Natural killer cell (primary cell): ENCODE results near the gene COMMD4. TPM values are rescaled to one million over a fixed set of nuclear protein-coding genes. Genes with fewer than 3 reads are reported as not detected.

Source experiments
- ATAC-seq, 3 donors: fragments of 150-1000 bp in 2 of 3; fragments of 200-7000 bp in 1 of 3; cut with Tn5 transposase; 1 replicate in 1 of 3; 2 replicates in 2 of 3; pipeline ENCODE4 v1.10.0; 2021; ENCODE audit warnings: mild to moderate bottlenecking in 2 of 3, moderate library complexity in 2 of 3
- DNase-seq, 2 donors: peaks; one replicate each; pipeline versions ENCODE4 v3.0.0 to v3.0.0-alpha.2; 2013 to 2021; ENCODE audit warnings: mixed read lengths in 1 of 2
- H3K27ac ChIP-seq: one replicate; pipeline ENCODE4 v1.5.1; 2013; ENCODE audit warnings: mild to moderate bottlenecking, low read length
- H3K27me3 ChIP-seq: one replicate; pipeline ENCODE4 v1.6.1; 2013; ENCODE audit warnings: low read length; ENCODE audit not compliant: control insufficient read depth, insufficient read depth
- H3K36me3 ChIP-seq: one replicate; pipeline ENCODE4 v1.6.1; 2013; ENCODE audit warnings: low read length; ENCODE audit not compliant: control insufficient read depth, insufficient read depth
- H3K4me1 ChIP-seq: one replicate; pipeline ENCODE4 v1.6.1; 2013; ENCODE audit warnings: low read length; ENCODE audit not compliant: control insufficient read depth, insufficient read depth
- H3K4me3 ChIP-seq: one replicate; pipeline ENCODE4 v1.5.1; 2013; ENCODE audit warnings: low read length
- H3K9me3 ChIP-seq: one replicate; pipeline ENCODE4 v1.6.1; 2013; ENCODE audit warnings: low read length; ENCODE audit not compliant: control insufficient read depth, insufficient read depth
- H3K27ac Mint-ChIP-seq, 2 donors: one replicate each; pipeline ENCODE4 v1.8.0; 2022; ENCODE audit warnings: mild to moderate bottlenecking in 2 of 2, mixed read lengths in 2 of 2, moderate library complexity in 1 of 2
- H3K27me3 Mint-ChIP-seq, 2 donors: one replicate each; pipeline ENCODE4 v1.8.0; 2022; ENCODE audit warnings: low read depth in 2 of 2, mixed read lengths in 2 of 2
- H3K36me3 Mint-ChIP-seq: one replicate; pipeline ENCODE4 v1.8.0; 2022; ENCODE audit warnings: mixed read lengths
- H3K4me1 Mint-ChIP-seq, 2 donors: one replicate each; pipeline ENCODE4 v1.8.0; 2022; ENCODE audit warnings: mixed read lengths in 2 of 2
- H3K4me3 Mint-ChIP-seq: one replicate; pipeline ENCODE4 v1.8.0; 2022; ENCODE audit warnings: mild to moderate bottlenecking, moderate library complexity, mixed read lengths
- H3K9me3 Mint-ChIP-seq, 2 donors: one replicate each; pipeline ENCODE4 v1.8.0; 2022; ENCODE audit warnings: mixed read lengths in 2 of 2
- WGBS: methylation state at CpG from one replicate; pipeline ENCODE4 v1.1.7; 2013; ENCODE audit warnings: missing lambda C conversion rate; ENCODE audit not compliant: insufficient coverage; 5-methylcytosine and 5-hydroxymethylcytosine counted together
- intact Hi-C: fragments of 100-400 bp; cut with micrococcal nuclease; formaldehyde crosslinking; loops from one replicate; pipeline ENCODE4 v1.14.2; 2022
- total RNA-seq, 4 donors: library from RNA; stranded (reverse); fragments of 120-200 nt in 1 of 4; gene quantifications; one replicate each; pipeline versions ENCODE4 v1.2.3 to v1.2.4, GENCODE V29; 2013 to 2022
- TF ChIP-seq, protein P1 (sequence below): fragments of 200-600 bp; IDR thresholded peaks from one replicate; pipeline ENCODE4 v1.8.0; 2022; ENCODE audit warnings: antibody characterized with exemption

The COMMD4 gene
- total RNA-seq, 3 donors from 2014 or later (not counting 1 experiment from before 2014, with no cell fraction given) = 38.8 to 56.3 (median 46.8) TPM

DNA sequence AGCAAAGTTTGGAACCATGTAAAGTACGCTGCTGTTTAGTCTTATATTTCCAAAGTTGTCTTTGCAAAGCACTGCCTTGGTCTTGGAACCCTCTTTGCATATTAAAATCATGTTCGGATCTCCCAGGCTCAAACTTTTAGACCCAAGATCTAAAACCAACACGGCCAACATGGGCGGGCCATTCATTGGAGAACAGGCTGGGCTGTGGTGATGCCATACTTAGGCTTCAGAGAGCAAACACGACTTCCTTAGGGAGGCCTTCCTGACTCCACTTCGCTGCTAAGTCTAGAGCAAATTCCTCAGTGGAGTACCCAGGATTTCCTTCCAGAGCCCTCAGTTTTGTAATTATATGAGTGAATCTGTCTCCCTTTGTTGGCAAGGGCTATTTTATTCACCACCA, 29.0 kb downstream of the COMMD4 start:
- H3K27me3 ChIP-seq = no peaks in the 10 kb centered on the region
- Mint-ChIP-seq H3K36me3 (no peaks in the 10 kb centered on the region), H3K27ac (no peak overlapping the region), H3K9me3 (no peaks in the 10 kb centered on the region), H3K4me3 (no peak overlapping the region), H3K27me3 (no peaks in the 10 kb centered on the region), H3K4me1 (peaks cover 13 to 26% of the 10 kb centered on the region in 2 donors)
- ATAC-seq = no peak
- no peak overlapping the region for H3K27ac ChIP-seq
- H3K4me3 ChIP-seq = no peak overlapping the region
- no peak for DNase-seq
- WGBS = 100% methylated on average over 6 of the region's 6 CpGs
- intact Hi-C loops = loop anchor here (10.0 kb wide), 1 partner anchor 280 kb away; the partner anchor contains the start of genes IMP3 and SNX33
- TF ChIP-seq, protein P1, sequence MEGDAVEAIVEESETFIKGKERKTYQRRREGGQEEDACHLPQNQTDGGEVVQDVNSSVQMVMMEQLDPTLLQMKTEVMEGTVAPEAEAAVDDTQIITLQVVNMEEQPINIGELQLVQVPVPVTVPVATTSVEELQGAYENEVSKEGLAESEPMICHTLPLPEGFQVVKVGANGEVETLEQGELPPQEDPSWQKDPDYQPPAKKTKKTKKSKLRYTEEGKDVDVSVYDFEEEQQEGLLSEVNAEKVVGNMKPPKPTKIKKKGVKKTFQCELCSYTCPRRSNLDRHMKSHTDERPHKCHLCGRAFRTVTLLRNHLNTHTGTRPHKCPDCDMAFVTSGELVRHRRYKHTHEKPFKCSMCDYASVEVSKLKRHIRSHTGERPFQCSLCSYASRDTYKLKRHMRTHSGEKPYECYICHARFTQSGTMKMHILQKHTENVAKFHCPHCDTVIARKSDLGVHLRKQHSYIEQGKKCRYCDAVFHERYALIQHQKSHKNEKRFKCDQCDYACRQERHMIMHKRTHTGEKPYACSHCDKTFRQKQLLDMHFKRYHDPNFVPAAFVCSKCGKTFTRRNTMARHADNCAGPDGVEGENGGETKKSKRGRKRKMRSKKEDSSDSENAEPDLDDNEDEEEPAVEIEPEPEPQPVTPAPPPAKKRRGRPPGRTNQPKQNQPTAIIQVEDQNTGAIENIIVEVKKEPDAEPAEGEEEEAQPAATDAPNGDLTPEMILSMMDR = no peak
- H3K9me3 ChIP-seq = no peaks in the 10 kb centered on the region
- peaks cover 42% of the 10 kb centered on the region for H3K36me3 ChIP-seq
- peaks cover 16% of the 10 kb centered on the region for H3K4me1 ChIP-seq

GRCh38 chr15:75366163-75366562, 30.3 kb downstream of the COMMD4 start:
- Histone ChIP-seq H3K4me3 (no peak overlapping the region), H3K27ac (no peak overlapping the region), H3K4me1 (peaks cover 16% of the 10 kb centered on the region), H3K36me3 (peaks cover 35% of the 10 kb centered on the region), H3K9me3 (no peaks in the 10 kb centered on the region), H3K27me3 (no peaks in the 10 kb centered on the region)
- Mint-ChIP-seq H3K4me3 (no peak overlapping the region), H3K27me3 (no peaks in the 10 kb centered on the region), H3K4me1 (peaks cover 14 to 21% of the 10 kb centered on the region in 2 donors), H3K9me3 (no peaks in the 10 kb centered on the region), H3K27ac (peak overlapping the region; percentile 90 to 92), H3K36me3 (no peaks in the 10 kb centered on the region)
- TF ChIP-seq, protein P1 = no peak
- WGBS = 89% methylated on average over 3 of the region's 3 CpGs
- intact Hi-C loops = loop anchor here (10.0 kb wide), 1 partner anchor 279 kb away; the partner anchor contains the start of genes IMP3 and SNX33
- ATAC-seq (no peak), DNase-seq (no peak)

DNA sequence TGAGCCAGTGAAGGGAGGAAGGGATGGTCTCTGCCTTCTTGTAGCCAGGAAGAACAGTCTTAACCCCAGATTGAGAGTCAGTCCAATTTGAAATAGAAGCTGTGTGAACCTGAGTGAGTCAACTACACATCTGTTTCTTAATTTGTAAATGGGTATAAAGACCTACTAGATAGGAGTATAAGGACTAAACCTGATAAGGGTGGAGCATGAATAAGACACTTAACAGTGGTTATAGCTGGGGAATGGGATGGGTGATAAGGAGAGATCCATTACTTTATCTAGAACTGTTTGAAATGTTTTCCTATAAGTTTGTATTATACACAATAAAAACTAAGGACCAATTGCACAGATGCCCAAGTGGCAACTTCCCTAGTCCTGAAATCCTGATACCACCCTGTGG, 31.1 kb downstream of the COMMD4 start:
- H3K27me3 ChIP-seq = no peaks in the 10 kb centered on the region
- Mint-ChIP-seq H3K27ac (peak overlapping the region; percentile 90 to 92), H3K27me3 (no peaks in the 10 kb centered on the region), H3K4me3 (peak overlapping the region; percentile 89), H3K9me3 (no peaks in the 10 kb centered on the region), H3K36me3 (no peaks in the 10 kb centered on the region), H3K4me1 (peaks cover 14 to 21% of the 10 kb centered on the region in 2 donors)
- DNase-seq (no peak), ATAC-seq (no peak)
- peaks cover 35% of the 10 kb centered on the region for H3K36me3 ChIP-seq
- H3K27ac ChIP-seq = peak overlapping the region; percentile 93
- H3K9me3 ChIP-seq = no peaks in the 10 kb centered on the region
- peaks cover 16% of the 10 kb centered on the region for H3K4me1 ChIP-seq
- TF ChIP-seq, protein P1 = no peak
- intact Hi-C loops = loop anchor here (10.0 kb wide), 1 partner anchor 278 kb away; the partner anchor contains the start of genes IMP3 and SNX33
- no peak overlapping the region for H3K4me3 ChIP-seq

- H3K27ac ChIP-seq = peak overlapping the region; percentile 93
- Mint-ChIP-seq H3K9me3 (no peaks in the 10 kb centered on the region), H3K4me1 (peaks cover 14 to 21% of the 10 kb centered on the region in 2 donors), H3K36me3 (no peaks in the 10 kb centered on the region), H3K27ac (peak overlapping the region; percentile 90 to 92), H3K27me3 (no peaks in the 10 kb centered on the region), H3K4me3 (peak overlapping the region; percentile 89)
- ATAC-seq (no peak), DNase-seq (no peak)
- H3K9me3 ChIP-seq = no peaks in the 10 kb centered on the region
- no peaks in the 10 kb centered on the region for H3K27me3 ChIP-seq
- H3K4me1 ChIP-seq = peaks cover 16% of the 10 kb centered on the region
- TF ChIP-seq, protein P1 = peak; percentile 56
- WGBS = 55% methylated on average over 7 of the region's 7 CpGs
- intact Hi-C loops = loop anchor here (10.0 kb wide), 1 partner anchor 277 kb away; the partner anchor contains the start of genes IMP3 and SNX33
- H3K4me3 ChIP-seq = peak overlapping the region; percentile 57
- H3K36me3 ChIP-seq = peaks cover 35% of the 10 kb centered on the region
These were observed 31.6 kb downstream of the COMMD4 start for GRCh38 chr15:75367406-75367912.
